ENCODE data around the gene PIK3R6. TPM values are rescaled to one million over a fixed set of nuclear protein-coding genes. Genes with fewer than 3 reads are reported as not detected.

PIK3R6 gene
- total RNA-seq, 1 donor from 2014 or later = 0.78 TPM

DNA sequence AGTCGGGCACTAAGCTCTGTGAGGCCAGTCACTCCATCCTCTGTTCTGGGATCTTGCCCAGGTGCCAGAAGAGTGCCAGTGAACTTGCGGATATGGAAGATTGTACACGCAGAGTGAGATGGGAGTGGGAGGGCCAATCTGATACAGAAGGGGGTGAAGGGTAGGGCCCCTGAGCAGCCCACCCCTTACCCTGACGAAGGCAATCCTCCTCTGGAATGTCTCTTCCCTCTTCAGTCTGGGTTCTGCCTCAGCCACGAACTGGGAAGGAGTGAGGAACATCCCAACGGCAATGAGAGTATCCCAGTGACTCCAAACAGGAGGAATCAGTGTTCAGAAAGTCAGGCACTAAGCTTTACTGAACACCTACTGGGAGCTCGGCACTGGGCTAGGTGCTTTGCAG, 11.9 kb upstream of the PIK3R6 start:
- DNase-seq (ENCODE audit: missing footprints) (no peak), ATAC-seq (no peak)
- intact Hi-C loops (cut with DNase I) = no loop called here

DNA sequence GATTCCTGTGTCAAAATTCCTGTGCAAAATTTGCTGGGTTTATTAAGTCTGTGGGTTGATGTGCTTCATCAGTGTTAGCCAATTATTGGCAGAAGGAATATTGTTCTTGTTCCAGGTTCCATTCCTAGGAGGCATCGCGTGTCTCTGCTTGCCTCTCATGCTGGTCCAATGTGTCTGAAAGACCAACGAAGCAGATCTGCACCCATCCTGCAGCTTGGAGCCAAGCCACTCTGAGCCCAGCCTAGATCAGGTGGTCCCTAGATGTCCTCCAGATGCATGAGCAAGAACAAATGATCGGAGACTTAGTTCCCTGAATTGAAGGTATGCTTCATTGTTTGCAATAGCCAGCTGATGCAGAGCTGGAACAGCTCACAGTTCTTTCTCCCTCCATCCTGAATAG, 10.5 kb upstream of the PIK3R6 start:
- no peak for ATAC-seq
- intact Hi-C loops (cut with DNase I) = no loop called here
- DNase-seq (ENCODE audit: missing footprints) = no peak

DNA sequence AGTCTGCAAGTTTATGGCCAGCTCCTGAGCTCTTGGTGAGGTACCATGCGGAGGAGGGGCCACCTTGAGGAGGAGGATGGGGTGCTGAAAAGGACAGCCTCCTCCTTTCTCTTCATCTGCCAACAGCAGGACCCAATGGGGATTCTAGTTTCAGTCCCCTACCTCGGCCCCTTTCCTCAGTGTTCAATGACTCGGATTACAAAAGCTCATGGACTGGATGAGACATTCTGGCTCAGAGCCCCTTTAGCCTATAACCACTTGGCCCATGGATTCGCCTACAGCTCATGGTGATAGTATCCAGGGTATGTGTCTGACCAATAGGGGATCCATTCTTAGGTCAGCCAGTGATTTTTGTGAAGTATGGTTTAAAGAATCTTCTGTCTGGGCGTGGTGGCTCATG, 8.5 kb upstream of the PIK3R6 start:
- no peak for ATAC-seq
- intact Hi-C loops (cut with DNase I) = no loop called here
- no peak for DNase-seq (ENCODE audit: missing footprints)

DNA sequence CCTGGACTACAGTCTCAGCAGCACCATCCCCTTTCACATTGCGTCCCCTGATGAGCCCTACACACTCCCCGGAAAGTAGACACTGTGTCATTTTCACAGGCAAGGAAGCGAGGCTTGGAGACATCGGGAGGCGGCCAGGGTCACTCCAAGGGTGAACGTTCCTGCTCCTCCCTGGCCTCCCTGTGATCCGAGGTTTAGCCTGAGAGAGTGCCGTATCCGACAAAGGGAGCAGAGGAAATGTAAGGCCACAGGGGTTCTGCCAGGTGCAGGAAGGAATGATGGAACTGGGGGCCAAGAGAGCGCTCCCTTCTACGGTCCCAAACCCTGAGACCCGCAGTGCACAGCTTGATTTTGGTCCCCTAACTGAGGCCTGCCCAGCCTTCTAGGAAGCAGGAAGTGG, 8.0 kb upstream of the PIK3R6 start:
- ATAC-seq (no peak), DNase-seq (ENCODE audit: missing footprints) (no peak)
- intact Hi-C loops (cut with DNase I) = no loop called here

DNA sequence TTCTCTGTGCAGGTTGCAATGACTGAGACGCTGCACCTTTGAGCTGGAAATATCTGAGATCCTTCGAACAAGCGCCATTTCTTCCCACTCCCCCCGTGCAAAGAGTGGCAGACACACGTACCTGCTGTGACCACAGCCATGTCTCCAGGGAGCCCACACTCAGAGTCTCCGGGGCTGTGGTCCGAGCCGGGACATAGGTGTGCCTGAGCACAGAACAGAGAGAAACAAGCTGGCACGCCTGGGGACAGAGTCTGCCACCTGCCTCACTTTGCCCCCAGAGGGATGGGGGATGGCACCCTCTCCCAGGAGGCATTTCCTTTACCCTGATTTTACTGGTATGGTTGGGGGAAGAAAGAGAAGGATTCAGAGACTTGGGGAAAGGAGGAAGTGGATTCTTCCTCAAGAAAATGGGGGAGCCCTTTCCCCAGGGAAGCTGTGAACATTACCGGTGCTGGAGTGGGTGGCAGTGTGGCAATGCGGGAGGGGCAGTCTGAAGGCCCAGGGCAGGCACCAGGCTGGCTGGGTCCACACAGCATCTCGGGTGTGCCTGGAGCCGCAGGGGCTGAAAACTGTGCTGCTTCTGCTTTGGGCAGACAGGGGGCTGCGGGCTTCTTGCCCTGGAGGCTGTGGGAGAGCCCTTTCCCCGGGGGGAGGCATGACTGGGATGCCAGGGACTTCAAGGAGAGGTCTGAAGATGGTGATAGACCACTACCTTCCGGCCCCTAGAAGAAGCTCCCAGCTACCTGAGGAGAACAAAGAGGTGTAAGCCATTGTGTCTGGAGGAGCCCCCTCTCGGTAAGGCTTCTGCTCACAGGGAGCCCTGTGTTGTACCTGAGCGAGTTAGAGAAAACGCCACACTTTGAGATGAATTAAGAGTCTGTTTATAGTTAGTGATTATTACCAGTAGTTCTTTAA, 6.6 kb upstream of the PIK3R6 start:
- DNase-seq (ENCODE audit: missing footprints) (no peak), ATAC-seq (no peak)
- intact Hi-C loops (cut with DNase I) = no loop called here

DNA sequence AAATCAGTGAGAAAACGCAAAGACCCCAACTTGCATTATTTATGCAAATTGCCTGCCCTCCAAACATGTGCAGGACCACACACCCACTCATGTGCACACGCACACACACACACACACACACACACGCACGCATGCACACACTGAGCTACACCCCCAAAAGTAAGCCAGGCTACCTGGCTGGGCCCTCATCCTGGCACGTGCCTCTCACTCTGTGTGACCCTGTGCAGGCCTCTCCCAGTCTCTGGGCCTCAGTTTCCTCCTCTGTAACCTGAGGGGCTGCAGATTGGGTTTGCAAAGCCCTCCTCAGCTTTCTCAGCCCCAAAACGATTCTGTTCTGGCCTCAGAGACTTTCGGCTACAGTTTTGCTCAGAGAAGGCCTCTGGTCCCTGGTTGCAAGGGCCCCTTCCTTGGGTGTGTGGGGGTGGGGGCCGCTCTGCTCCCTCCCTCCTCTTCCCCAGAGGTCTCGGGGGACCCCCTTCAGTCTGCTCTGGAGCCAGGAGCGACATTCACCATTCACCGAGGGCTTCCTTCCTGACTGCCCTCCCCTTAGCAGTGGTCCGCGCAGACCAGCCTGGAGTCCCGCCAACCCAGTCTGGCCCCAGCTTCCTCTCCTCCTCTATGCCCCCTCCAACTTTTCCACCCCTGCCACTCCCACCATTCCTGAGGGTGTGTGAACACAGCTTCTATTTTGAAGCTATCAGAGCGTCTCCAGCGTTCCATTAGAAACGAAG, 5.4 kb upstream of the PIK3R6 start:
- ATAC-seq (no peak), DNase-seq (ENCODE audit: missing footprints) (no peak)
- intact Hi-C loops (cut with DNase I) = no loop called here

DNA sequence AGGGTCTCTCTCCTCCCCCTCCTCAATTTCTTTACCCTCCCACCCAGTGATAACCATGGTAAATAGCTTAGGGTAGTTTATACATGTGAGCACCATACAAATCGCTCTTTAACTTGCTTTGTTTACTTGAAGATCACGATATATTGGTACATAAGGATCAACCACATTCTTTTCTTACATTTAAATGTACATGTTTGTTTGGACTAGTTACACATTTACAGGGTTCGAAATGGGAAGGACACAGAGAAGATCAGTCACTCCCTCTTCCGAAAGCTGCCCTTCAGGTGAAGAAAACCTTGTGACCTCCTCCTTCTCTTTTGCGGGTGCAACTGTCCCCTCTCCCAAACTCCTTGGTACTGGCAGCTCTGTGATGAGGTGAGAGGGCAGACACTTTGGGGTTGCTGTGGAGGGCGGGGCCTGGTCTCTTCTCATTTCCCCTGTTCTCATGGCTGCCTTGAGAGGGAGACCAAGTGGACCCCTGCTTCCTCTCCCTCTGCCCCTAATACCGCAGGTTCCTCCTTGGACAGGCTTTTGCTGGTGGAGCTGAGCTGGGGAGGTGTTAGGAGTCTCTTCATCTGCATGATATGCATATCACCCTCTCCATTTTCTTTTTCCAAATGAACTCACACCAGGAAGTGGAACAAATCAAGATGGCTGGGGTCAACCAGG, 4.7 kb upstream of the PIK3R6 start:
- no peak for DNase-seq (ENCODE audit: missing footprints)
- intact Hi-C loops (cut with DNase I) = no loop called here
- ATAC-seq = no peak

DNA sequence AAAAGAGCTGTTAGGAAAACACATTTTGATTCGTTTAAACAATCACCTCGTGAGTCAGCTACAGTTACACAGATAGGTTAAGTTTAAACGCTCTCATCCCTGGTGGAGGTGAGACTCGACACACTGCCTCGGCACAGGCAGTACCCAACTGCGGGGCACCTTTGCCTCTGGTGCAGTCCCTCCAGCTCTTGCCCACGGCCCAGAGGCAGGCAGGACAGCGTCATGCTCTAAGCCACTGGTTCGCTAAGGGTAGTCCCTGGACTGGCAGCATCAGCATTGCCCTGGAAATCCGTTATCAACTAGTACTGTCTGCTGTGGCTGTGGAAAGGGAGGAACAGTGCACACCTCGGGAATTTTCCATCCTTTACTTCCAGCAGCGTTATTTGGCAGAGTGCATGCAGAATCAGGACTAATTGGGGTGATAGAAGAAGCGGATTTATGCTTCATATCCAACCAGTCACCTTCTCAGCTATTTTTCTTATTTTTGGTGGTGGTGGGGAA, 3.7 kb upstream of the PIK3R6 start:
- no peak for DNase-seq (ENCODE audit: missing footprints)
- ATAC-seq = no peak
- intact Hi-C loops (cut with DNase I) = no loop called here

DNA sequence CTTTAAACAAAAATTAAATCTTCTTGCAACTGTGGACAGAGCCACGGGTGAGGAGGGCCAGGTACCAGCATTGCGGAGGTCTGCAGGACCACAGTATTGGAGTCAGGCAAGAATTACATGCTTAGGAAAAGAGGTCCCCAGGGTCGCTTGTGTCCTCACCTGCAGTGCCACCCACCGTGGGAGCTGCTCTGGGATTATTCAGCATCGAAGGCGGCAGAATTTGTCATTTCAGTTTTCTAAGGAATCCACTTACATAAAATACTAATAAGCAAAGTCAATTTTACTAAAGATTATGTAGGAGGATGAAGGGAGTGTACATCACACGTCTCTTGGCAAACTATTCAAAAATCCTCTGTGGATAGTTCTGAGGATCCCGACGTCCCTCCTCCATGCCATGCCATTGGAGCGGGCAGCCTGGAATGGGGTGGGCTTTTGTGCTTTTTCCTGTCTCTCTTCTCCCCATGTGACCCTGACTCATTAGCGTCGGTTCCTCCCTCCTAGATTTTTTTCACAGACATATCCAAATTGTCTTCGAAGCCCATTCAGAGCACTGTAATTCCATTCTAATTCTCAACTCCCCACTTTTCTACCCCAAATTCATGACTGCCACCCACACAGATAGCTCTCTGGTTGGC, 3.0 kb upstream of the PIK3R6 start:
- intact Hi-C loops (cut with DNase I) = no loop called here
- ATAC-seq = no peak
- DNase-seq (ENCODE audit: missing footprints) = no peak

DNA sequence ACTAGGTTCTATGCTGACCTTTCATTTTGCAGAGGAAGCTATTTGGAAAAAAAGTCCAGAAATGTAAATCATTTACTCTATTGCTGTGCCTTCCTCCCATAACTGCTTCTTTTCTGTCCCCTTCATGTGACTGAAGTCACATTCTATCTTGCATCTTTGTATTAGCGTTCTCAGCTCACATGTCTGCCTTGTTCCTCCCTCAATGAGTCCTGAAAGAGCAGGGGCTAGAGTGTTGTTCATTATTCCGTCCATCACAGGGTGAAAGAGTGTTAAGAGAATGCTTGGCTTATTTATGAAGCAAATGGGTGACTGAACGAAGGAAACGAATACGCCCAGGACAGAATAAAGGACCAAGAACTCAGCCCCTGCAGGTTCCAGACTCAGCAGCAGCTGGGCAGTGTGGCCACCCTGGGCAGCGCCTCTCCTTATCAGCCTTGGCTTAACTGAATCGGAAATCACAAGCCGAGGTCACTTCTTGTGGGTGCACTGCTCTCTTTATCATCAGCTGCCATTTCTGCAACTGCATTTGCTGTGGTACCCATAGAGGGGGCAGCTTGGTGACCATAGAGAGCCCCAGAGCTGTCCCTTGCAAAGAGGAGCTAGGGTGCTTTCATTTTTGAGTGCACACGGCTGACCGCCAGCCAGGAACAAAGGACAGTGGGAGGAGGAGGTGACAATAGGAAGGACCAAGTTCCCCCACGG, 1.8 kb upstream of the PIK3R6 start:
- intact Hi-C loops (cut with DNase I) = no loop called here
- ATAC-seq = peak; percentile 10

DNA sequence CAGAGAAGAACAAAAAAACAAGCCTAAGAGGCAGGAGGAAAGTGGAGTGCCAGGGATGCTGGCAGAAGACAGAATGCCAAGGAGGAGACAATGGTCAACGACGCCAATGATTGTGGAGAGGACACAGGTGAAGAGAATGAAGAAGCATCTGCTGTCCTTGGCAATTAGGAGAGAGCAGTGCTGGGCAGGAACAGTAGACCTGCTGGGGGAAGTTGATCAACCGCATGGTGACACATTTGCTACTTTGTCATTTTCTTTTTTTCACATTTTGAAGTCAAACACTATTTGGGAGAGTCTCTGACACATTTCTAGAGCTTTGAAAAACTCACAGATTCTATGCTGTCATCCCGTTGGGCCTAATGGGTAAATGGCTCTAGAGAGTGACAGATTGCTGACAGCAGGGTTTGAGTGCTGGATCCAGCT, 1.1 kb upstream of the PIK3R6 start:
- no peak for ATAC-seq
- intact Hi-C loops (cut with DNase I) = no loop called here
- no peak for DNase-seq (ENCODE audit: missing footprints)

More for the DNA sequence above, 1.8 kb upstream of the PIK3R6 start:
- DNase-seq (ENCODE audit: missing footprints) = no peak

DNA sequence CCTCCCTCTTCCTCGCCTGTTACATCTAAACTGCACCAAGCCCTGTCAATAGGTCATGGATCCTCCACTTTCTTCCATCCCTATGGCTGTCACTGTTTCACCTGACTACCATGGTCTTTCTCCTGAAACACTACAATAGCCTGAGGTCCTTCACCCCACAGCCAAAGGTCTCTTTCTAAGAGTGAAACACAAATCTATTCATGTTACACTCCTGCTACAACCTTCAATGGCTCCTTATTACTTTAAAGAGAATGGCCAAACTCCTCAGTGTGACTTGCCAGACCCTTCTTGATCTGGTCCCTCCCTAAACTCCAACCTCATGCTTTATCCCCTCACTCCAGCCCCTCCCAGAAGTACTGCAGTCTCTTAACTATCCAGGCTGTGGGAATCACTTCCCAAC, 618 bp upstream of the PIK3R6 start:
- intact Hi-C loops (cut with DNase I) = no loop called here
- ATAC-seq (no peak), DNase-seq (ENCODE audit: missing footprints) (no peak)

DNA sequence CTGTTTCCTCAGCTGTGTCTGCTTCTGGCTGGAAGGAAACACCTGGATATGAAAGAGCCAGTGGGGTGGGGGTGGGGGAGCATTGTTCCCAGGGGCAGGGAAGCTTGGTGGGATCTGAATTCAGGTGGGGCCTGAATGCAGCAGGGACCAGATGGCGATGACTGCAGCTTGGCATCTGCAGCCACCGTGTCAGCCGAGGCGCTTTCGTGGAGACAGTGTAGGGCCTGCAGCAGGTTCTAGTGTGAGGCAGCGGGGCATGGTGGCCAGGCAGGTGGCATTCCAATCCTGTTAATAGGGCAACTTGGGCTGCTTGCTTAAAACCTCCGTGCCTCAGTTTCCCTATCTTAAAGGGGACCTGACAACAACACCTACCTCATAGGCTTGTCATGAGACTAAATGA, 1.7 kb downstream of the PIK3R6 start:
- DNase-seq (ENCODE audit: missing footprints) = no peak

DNA sequence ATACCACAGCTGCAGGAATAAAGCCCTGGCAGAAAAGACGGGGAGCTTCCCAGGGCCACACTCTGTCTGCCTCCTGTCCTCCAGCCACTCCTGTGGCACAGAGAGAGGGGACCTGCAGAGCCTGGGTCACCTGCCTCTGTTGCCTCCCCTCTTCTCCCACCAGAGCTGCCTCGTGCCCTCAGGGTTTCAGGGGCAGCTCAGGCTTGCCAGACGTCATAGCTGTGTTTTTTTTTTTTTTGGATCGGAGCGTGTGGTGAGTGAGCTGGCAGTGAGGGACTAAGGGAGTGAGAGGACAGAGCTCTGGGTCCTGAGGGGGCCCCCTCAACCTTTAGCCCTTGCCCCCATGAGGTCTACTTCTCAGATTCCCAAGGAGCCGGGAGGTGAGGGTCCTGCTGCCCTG, 2.1 kb downstream of the PIK3R6 start:
- DNase-seq (ENCODE audit: missing footprints) (no peak), ATAC-seq (no peak)
- intact Hi-C loops (cut with DNase I) = no loop called here

More for the DNA sequence above, 1.7 kb downstream of the PIK3R6 start:
- ATAC-seq = no peak
- intact Hi-C loops (cut with DNase I) = no loop called here

DNA sequence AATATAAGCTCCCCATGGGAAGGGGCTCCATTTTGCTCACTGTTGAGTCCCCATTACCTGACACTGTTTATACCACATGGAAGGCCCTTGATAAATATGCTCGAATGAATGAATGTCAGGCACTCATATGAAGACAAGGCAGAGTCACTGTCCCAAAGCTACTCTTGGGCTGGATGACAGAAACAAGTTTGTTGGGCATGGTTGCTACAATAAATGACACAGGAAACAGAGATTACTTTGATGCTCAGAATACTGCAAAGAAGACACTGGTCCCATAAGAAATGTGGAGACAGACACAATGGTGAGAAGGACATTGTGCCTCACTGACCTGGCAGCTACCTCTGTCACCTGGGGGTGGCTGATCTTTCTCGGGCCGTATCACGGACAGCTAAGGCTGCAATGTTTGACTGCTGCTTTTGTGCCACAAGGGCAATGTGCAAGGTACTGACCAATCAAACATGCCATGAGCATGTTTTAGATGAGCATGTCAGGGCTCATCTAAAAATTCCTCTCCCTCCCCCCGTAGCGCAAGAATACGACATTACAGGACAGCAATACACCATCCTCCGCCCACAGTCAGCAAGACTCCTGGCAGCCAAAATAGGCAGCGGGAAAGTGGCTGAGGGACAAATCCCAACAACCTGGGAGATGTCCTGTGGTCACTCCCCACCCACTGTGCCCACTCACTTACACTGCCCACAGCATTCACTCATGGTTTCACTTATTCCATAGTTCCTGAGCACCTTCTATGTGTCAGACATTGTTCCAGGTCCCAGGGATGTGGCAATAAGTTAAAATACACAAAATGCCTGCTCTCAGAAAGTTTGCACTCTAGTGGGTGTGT, 5.0 kb downstream of the PIK3R6 start:
- intact Hi-C loops (cut with DNase I) = no loop called here
- ATAC-seq (no peak), DNase-seq (ENCODE audit: missing footprints) (no peak)

DNA sequence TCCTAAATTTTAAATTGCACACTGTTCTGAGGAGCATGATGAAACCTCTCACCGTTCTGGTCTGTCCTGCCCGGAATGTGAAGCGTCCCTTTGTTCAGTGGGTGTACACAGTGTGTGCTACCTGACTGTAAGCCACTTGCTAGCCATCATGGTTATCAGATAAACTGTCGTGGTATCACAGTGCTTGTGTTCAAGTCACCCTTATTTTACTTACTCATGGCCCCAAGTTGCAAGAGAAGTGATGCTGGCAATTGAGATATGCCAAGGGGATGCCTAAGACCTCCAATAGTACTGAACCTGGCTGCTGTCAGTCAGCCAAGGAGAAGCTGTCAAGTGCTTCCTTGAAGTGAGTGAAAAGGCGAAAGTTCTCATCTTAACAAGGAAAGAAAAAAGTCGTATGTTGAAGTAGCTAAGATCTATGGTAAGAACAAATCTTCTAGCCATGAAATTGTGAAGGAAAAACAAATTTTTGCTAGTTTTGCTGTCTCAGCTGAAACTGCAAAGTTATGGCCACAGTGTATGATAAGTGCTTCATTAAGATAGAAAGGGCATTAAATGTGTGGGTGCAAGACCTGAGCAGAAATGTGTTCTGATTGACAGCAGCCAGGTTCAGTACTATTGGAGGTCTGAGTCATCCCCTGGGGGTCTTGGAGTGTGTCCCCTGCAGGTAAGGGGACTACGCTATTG, 5.8 kb downstream of the PIK3R6 start:
- ATAC-seq (no peak), DNase-seq (ENCODE audit: missing footprints) (no peak)
- intact Hi-C loops (cut with DNase I) = no loop called here

DNA sequence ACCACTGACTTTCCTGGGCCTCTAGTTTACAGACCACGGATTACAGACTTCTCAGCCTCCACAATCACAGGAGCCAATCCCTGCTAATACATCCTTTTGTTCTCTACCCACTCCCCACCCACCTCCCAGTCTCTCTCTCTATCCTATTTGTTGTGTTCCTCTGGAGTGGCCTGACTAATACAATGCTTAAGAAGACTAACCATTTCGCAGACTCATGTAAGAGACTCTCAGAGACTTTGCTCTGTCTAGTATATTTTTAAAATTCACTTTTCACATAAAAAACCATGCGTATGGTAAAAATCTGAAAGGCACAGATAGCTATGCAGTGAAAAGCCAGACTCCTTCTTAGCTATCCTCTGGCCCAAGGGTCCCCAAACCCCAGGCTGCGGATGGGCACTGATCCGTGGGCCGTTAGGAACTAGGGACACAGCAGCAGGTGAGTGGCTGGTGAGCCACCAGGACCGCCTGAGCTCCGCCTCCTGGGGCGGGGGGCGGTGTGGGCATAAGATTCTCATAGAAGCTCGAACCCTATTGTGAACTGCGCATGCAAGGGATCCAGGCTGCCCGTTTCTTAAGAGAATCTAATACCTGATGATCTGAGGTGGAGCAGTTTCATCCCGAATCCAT, 7.6 kb downstream of the PIK3R6 start:
- ATAC-seq = no peak
- no peak for DNase-seq (ENCODE audit: missing footprints)
- intact Hi-C loops (cut with DNase I) = no loop called here
